NCI-H2081 treated with DMSO at 0.1 percent for 48 hours (cell line): ENCODE results near the gene CTU1.

Experiments
- DNase-seq: peaks from one replicate; lab custom pipeline; 2025; lab: John Stamatoyannopoulos, UW

The CTU1 gene

DNA sequence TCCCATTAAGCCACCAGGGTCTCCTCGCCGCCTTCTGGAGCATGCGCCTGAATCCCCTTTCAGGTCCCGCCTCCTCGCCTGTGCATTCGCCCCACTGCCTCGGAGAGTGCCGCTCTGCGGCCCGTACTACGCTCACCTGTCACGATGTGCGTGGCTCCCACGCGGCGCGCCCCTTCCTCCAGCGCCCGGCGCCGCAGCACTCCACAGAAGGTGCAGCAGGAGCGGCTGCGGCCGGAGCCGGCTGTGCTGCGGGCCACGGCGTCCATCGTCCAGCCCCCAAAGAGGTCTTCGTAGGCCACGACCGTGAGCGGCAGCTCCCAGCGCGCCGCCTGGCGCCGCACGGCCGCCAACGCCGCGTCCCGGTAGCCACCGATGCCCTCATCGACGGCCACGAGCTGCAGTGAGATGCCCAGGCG is 4.3 kb downstream of the CTU1 start:
- no peak for DNase-seq

GRCh38 chr19:51102991-51103390 is 5.2 kb downstream of the CTU1 start:
- no peak for DNase-seq

DNA sequence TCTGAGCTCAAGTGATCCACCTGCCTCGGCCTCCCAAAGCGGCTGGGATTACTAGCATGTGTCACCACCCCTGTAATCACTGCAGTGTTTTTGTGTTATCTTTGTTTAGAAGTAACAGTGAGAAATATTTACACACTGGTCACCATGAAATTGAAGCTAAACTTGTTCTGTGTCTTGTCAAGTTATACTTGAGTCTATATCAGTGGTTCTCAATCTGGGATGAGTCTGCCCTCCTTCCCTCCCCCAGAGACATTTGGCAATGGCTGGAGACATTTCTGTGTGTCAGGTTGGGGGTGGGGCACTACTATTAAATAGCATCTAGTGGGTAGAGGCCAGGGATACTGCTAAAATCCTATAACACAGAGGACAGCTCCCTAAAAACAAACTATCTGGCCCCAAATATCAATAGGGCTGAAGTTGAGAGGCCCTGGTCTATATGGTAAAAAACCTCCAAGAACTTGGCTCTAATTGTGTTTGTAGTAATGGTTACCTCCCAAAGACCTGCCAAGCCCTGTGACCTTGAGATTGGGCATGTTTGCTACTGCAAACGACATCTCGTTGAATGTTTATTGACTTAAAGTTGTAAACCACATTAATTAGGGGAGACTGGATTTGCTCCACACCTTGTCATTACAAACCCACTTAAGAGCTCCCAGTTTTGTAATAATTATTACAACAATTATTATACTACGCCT is 6.9 kb downstream of the CTU1 start:
- DNase-seq, result no peak

- DNase-seq, result no peak
Observed at GRCh38 chr19:51100601-51101000, 7.6 kb downstream of the CTU1 start.

DNA sequence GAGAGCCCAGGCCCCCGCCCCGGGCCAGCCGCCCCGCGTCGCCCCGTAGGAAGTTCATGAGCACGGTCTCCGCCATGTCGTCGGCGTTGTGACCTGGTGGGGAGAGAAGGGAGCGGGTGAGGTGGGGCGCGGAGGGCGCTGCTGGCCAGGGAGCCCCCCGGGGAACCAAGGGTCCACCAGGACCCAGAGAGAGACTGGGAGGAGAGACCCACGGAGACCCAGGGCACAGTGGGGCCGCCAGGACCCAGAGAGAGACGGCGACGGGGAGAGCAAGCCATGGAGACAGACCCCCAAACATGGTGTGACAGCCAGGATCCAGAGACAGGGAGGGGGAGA is 9.2 kb downstream of the CTU1 start:
- no peak for DNase-seq

DNA sequence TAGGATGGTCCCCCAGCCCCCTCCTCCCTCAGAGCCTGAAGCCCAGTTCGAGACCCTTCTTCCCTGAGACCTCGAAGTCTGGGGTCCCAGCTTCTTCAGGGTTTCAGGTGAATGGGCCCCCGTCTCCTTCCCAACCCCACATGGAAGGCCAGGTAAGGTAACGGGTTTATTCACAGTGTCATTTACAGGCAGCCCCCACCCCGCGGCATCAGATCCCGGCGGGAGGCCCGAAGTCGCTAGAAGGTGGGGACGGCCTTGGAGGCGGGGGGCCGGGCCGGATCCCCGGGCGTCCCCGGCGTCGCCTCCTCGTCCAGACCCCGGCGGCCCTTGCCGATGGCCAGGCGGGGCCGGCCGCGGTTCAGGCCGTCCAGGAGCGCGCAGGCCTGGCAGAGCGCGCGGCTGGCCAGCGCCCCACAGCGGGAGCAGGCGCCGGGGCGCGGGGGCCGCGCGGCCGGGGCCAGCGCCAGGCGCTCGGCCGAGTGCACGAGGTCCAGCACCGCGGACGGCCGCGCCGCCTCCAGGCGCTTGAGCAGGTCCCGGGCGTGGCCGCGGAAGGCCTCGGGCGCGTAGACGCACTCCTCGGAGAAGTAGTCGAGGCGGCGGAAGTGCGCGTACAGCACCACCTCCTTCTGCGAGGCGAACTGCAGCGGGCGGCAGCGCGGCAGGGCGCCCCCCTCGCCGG is 9.7 kb downstream of the CTU1 start:
- no peak for DNase-seq

GRCh38 chr19:51097796-51098195 is 10.4 kb downstream of the CTU1 start:
- DNase-seq, result no peak

DNA sequence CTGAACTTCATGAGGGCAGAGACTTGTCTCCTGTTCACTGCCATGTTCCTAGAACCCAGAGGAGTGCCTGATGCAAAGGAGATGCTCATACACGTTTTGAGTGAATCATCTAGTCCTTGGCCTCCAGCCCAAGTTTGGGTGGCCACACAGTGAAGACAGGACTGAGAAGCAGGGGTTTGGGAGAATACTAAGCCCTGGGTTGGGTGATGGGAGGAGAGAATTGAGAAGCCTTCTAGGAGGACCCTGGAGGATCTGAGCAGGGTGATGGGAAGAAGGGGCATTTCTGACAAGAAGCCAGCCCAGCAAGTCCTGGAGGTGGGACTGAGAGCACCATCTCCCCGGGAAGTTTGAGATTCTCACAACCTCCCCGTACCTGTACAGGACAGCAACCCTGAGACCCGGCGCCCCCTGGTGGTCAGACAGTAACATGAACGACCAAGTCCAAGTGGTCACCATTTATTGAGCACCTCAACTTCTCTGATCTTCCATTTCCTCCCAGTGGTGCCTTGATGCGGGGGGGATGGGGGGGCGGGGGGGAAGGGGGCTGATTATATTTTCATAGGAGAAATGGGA is 11.0 kb downstream of the CTU1 start:
- no peak for DNase-seq

- no peak for DNase-seq
Observed at GRCh38 chr19:51096473-51097165, 11.6 kb downstream of the CTU1 start.

DNA sequence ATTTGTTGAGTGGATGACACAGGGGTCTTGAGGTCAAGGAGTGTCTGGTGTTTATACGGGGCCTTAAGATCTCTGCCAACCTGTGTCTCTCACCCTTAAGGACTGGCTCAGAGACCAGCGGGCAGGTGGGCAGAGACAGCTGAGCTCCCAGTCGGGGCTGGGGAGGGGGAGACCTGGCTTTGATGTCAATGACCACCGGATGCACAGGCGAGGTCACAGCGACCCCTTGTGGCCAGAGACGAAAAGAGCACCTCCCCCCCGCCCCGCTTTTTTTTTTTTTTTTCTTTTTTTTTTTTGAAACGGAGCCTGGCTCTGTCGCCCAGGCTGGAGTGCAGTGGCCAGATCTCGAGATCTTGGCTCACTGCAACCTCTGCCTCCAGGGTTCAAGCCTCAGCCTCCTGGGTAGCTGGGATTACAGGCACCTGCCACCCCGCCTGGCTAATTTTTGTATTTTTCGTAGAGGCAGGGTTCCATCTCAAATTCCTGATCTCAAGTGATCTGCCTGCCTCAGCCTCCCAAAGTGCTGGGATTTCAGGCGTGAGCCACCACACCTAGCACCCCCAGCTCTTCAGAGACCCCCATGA is 13.4 kb downstream of the CTU1 start:
- no peak for DNase-seq

DNA sequence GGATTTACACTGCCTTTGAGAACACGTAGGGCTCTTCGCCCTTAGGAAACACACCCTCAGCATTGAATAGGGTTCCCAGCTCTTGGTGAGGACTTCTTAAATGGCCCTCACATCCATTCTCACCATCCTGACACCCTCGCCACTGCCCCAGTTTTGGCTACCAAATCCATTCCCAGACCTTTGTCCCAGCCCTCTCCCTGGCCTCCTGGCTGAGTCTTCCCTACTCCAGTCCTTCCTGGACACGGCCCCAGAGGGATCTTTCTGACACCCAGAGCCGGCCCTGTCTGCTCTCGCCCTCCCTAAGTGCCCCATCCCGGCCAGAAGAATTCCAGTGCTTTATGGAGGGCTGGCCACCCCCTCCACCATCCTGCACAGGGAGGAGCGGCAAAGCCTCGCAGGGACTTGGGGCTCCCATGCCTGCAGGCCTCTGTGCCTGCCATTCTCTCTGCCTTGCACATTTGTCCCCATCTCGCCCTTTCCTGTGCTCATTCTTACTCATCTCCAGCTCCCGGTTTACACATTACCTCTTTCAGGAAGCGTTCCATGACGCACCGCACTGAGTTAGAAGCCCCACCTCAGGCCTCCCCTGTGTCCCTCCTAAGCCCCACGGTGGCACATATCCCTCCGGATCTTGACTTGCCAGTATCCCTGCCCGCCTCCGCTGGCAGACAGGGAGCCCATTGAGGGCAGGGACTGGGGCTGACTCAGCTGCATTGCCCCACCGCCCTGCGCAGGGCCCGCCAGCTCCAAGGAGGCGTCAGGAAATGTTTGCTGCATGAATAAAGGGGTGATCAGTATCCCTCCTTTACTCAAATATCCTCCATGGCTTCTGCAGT is 14.5 kb downstream of the CTU1 start:
- no peak for DNase-seq

DNA sequence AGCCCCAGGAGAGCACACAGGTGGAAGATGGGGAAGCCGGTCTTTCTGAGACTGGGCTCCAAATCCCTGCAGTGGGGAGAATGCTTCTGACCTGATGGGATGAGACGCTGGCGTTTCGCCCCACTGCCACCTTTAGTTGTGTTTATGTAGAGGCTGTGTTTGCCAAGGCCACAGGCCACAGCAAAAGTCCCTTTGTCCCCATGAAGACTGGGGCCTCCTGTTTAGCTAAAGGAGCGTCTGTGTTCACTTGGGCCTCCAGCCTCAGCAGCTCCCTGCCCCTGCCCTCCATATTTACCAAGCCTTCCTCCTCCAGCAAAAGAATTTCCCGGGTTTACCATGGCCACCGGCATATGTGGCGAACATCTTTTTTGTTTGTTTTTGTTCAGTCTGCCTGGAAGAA is 15.1 kb downstream of the CTU1 start:
- no peak for DNase-seq

DNA sequence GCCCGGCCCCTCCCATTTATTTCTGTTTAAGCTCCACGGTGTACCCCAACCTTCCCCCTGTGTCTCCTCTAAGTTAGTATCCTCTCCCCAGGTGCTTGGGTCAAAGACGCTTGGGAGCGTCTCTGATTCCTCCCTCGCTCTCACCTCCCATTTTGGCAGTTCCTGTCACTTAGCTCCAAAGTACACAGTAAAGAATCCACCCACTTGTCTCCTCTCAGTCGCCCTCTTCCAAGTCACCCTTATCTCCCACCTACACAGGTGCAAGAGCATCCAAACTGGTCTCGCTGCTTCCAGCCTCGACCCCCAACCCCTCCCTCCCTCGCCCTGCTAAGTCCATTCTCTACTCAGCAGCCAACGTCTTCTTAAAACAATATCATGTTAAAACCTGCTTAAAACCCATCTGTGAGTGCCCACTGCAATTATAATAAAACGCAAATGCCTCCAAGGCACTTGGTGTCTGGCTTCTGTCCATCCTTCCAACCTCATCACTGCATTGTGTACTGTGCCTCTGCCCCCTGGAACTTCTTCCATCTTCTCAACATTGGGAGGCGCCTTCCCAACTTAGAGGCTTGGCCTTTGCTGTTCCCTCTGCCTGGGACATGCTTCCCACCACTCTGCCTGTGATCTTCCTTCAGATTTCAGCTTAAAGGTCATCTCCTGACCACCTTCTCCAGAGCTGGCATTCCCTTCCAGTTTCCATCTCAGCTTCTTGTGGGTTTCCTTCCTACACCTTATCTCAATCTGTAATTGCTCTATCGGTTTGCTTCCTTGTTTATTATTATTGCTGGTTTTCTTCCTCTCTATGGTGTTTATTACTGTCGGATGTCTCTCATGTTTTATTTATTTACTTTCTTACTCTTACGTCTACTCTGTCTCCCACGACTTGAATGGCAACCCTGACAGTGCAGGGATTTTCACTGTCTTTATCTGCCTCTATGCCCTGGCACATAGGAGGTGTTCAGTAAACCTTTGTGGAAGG is 16.0 kb downstream of the CTU1 start:
- DNase-seq, result no peak

GRCh38 chr19:51091126-51091525 is 17.1 kb downstream of the CTU1 start:
- DNase-seq, result no peak

- no peak for DNase-seq
Observed at GRCh38 chr19:51090471-51090870, 17.7 kb downstream of the CTU1 start.

DNA sequence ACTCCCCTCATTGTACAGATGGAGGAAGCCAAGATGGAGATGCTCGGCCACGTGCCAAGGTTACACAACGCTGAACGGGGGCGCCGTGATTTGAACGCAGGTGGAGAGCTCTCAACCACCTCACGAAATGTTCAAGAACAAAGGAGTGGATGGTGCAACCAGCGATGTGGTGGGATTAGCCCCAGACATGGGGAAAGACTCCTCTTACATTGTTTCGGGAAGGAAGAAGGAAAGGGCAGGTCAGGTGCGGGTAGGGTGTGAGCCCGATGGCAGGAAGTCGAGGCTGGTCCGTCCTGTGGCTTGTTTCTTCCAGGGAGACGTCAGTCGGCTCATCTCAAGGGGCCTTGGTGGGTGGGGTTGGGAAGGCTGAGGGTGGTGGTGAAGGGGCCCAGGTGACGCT is 18.4 kb downstream of the CTU1 start:
- DNase-seq, result no peak

GRCh38 chr19:51086153-51086850 is 21.9 kb downstream of the CTU1 start:
- DNase-seq, result no peak

DNA sequence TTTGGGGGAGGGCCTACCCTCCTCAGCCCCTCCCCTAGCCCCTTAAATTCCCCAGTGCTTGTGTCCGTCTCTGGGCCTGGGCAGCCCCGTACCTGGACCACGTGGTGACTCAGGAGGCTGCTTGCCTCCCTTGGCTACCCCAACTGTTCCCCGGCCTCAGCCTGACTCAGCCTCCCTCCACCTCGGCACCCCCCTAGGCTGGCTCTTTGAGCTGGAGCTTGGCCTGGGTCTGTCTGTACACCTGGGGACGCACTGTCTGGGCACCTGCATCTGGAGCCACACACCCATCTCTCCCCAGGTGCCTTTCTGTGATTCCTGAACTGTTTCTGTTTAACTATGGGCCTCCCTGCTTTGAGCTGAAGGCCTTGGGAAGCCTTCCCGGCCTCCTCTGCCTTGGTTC is 23.7 kb downstream of the CTU1 start:
- DNase-seq, result no peak

GRCh38 chr19:51083783-51084182 is 24.4 kb downstream of the CTU1 start:
- DNase-seq, result no peak

DNA sequence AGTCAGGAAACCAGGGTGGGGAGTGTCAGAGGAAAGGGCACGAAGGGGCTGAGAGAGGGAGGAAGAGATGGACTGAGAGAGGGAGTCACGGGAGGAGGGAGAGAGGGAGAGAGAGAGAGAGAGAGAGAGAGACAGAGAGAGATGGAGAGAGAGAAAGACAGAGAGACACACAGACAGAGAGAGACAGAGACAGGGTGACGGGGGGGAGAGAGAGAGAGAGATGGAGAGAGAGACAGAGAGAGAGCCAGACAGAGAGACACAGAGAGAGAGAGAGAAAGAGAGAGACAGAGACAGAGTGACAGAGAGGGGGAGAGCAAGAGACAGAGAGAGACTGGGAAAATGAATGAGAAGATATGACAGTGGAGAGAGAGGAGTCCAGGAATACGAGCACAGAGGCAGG is 25.0 kb downstream of the CTU1 start:
- DNase-seq, result no peak
